IPS DF 4.7 (cell line): ENCODE data around the gene ITGBL1.

Source experiments
- DNase-seq: peaks from one replicate; pipeline ENCODE4 v3.0.0-alpha.2; 2013; ENCODE audit warnings: low spot score; ENCODE audit errors: extremely low read depth

The ITGBL1 gene

DNA sequence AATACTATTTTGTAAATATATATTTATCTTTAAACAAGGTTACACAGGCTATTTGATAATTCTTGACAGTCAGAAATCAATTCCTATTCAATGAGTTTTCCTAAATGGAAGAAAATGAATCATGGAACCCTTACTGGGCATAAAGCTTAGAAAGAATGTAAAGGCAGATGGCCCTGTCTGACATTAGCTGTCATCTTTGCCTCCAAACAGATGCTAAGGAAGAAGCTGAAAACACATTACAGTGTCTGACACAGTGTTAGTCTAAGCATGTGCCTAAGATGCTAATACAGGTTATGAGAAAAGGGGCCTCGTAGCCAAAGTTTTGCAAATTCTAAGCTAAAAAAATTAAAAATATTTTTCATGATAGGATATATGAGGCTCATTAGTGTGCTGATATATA lies 112.8 kb downstream of the ITGBL1 start:
- no peak for DNase-seq

GRCh38 chr13:101567841-101568240 lies 115.4 kb downstream of the ITGBL1 start:
- DNase-seq, result no peak

GRCh38 chr13:101569807-101570206 lies 117.3 kb downstream of the ITGBL1 start:
- DNase-seq, result no peak

DNA sequence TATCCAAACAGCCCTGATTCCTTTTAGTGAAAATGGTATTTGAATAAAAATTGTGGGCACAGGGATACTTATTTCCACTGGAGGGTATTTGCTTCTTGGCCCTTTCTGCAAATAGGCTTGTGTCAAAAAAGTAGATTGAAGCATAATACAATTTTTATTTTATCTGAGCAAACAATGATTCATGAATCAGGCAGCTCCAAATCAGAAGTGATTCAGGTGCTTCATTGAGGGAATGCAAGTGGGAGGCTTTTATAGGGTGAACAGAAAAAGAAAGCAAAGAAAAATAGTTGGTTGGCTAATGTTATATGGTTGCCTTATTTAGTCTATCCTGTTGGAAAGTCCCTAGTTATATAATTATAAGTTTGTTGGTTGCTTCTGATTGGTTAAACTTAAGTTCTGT lies 117.9 kb downstream of the ITGBL1 start:
- DNase-seq, result no peak

GRCh38 chr13:101572456-101572855 lies 120.0 kb downstream of the ITGBL1 start:
- DNase-seq, result no peak

DNA sequence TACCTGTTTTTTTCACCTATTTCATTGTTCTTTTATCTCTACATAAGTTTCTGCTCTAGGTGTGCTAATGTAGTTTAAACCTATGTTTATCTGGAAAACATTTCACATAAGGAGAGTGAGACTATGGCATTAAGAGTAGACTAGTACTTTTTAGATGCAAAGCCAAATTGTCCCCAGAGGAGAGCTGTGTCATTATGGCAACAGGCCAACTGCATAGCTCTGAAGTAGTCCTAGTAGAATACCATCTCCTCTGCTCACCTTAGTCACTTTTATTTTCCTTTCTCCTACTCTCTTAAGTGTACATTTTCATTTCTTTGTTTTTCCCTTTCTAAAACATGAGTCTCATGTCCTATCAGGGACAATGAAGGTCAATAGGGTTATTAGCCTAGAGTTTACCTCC lies 123.1 kb downstream of the ITGBL1 start:
- no peak for DNase-seq

- no peak for DNase-seq
Observed at GRCh38 chr13:101576455-101576854, 124.0 kb downstream of the ITGBL1 start.

- no peak for DNase-seq
Observed at GRCh38 chr13:101576977-101577376, 124.5 kb downstream of the ITGBL1 start.

DNA sequence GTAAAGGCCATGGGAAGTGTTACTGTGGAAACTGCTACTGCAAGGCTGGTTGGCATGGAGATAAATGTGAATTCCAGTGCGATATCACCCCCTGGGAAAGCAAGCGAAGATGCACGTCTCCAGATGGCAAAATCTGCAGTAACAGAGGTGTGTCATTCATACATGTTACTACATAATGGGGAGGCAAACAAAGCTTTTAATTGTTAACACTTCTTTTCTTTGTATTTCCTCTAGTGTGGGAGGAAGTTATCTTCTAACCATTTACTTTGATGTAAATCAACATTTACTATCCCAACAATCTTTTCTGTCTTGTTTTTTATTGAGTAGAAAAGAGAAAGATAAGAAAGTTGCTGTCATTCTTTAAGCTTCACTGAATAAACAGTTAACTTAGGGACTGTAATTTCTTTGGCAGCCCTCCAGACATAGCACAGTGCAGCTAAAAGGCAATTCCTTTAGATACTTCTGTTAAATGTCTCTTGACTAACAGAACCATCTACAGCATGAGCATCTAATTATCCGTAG lies 126.9 kb downstream of the ITGBL1 start:
- no peak for DNase-seq

DNA sequence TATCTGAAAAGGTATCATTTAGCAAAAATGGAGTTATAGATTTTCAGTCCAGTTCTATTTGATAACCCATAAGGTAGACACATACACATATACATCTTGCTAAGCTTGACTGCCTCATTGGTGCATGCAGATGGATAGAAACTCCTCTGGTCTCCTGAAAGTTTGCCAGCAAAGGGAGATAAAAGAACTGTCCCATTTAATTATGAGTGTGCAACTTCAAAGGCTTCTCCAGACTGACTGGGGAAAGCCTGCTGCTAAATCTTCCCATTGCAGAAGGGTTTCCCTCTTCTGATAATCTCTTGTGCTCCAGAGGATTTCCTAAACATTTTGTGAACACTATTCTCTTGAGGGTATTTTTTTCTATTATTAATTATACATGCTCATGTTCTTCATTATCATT lies 131.9 kb downstream of the ITGBL1 start:
- DNase-seq, result no peak

- no peak for DNase-seq
Observed at GRCh38 chr13:101590479-101590878, 138.0 kb downstream of the ITGBL1 start.

DNA sequence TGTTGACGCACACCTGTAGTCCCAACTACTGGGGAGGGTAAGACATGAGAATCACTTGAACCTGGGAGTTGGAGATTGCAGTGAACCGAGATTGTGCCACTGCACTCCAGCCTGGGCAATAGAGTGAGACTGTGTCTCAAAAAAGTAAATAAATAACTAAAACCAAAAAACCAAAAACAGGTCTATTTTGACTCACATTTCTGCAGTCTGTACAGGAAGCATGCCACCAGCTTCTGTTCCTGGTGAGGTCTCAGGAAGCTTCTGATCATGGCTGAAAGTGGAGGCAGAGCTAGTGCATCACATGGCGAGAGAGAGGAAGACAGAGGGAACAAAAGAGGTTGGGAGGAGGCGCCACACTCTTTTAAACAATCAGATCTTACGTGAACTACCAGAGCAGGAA lies 142.5 kb downstream of the ITGBL1 start:
- no peak for DNase-seq

GRCh38 chr13:101596803-101597202 lies 144.3 kb downstream of the ITGBL1 start:
- no peak for DNase-seq

DNA sequence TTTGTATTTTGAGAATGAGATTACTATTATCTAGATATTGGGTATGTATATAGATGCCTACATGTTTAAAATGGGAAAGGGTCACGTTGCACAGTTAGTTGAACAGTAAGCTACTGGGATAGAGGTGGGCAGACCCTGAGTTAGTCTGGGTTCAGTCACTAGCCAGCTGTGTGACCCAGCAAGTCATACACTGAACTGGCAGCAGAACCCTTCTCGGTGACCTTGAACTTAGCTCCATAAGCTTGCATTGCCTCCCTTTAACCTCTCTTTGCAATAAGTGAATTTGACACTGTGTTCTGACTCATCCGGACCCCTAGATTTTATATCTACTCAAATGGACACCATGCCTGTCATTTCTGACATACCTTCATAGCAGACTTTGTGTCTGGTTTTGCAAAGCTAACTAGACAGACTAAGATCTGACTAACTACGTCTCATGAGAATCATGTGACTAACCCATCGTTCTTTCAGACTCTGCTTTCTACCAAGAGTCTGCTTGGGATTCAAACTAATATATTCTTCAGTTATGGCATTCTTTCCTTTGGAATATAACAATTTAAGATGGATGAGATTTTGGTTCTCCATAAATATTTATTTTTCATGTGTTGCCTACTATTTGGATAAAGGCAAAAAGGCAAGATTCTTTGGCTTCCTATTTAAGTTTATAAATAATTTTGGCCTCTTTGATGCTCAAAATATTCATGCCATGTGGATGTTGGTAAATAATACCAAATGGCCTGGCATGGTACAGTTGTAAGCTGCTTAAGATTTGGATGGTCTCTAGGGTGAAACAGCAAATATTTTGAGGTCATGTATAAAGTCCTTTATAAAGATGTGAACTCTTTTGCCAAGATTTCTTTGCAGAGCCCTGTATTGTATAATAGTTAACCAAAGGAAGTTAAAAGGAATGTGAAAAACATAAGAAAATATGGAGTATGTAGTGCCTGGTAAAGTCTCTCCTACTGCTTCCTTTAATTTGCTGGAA lies 159.3 kb downstream of the ITGBL1 start:
- no peak for DNase-seq

DNA sequence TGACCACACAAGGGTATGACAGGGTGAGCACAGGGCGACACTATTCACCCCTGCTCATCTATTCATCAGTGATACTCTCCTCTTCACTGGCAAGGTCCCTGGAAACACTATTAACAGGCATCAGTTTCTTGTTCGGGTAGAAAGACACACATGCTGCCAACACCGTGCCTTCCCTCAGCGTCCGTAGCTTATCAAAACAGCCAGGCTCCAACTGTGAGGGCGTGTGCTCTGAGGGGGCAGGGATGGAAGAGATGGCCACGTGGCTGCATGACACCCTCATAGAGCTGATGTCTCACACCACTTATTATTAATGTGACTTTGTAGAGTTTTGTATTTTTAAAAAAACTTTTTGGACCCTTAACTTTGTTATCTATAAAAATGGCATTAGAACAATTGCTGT lies 160.3 kb downstream of the ITGBL1 start:
- DNase-seq, result no peak

- no peak for DNase-seq
Observed at GRCh38 chr13:101614491-101614890, 162.0 kb downstream of the ITGBL1 start.

- DNase-seq, result no peak
Observed at GRCh38 chr13:101618440-101619187, 166.1 kb downstream of the ITGBL1 start.

GRCh38 chr13:101621099-101621498 lies 168.6 kb downstream of the ITGBL1 start:
- DNase-seq, result no peak

DNA sequence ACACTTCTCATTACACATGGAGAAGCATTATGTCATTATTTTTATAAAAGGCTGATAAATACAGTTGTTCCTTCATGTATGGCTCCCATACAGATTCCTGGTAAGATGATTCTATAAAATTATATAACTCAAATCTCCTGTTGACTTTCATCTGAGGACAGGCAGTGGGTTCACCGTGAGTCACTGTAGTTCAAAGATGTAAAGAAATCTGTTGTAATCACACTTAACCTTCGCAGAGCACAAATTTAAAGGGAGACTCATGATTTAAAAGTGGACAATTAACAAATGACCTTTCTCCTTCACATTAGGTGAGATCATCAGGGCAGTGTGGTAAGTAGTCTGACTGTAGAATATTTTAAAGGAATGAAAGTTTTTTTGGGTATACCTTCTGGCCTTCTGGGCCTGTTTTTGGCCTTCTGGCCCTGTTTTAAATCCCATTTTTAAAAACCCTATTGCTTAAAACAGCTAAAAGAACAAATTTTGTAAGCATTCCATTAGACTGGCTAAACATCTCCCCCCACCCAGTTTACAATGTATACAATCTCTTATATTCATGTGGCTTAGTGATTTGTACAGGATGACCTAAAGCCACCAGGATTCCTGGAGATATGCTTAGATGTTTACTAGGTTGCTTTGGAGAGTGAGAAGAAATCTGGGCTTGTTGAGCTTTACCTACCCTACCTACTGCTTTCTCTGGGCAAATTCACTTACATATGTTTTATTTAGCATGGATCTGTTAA lies 171.2 kb downstream of the ITGBL1 start:
- no peak for DNase-seq

DNA sequence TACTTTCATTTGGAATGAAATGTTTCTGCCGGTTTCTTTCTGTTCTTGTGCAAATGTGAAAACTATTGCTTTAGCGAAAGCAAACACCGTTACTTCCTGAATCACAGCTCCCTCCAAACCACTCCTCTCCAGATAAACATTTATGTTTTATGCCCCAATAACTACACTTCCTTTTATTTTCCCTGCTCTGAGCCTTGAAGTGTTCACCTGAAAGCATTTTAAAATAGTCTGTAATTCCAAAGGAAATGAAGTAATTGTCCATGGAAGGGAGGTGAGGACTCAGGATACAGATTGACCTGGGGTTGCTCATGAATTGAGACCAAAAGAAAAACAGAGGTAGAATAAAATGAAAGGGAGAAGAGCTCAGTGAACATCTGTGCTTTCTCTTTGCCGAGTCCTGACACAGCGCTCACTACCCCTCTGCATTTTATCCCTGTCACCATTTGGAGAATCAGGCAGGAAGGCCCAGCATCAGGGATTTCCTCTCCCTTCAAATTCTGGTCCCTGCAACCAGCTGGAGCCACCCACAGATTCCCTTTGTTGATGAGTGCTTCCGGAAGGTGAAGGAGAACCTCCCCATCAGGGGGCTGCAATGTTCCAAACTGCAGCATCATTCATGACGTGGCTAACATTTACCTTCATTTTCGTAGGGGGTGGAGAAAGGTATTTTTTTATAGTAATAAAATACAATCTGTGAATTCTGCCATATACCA lies 171.9 kb downstream of the ITGBL1 start:
- no peak for DNase-seq

DNA sequence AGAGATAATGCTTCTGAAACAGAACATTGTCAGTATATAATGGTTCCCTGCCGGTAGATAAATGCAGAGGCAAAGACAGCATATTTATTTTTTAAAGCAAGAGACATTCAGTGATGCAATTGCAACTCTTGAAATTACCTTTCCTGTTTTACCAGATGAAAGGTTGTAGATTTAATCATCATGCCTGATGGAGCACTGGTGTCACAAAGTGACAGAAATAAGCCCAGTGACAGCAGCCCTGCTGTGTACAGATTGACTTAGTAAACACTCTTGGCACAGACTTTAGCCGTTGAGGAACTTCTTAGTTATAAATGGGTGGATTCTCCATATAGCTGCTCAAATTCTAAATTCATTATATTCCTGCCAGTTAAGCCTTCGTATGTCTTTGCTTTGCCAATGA lies 172.5 kb downstream of the ITGBL1 start:
- no peak for DNase-seq
